ENCODE data around the gene L3MBTL4. TPM values are rescaled to one million over a fixed set of nuclear protein-coding genes. Genes with fewer than 3 reads are reported as not detected.
"Not testable (repeated sequence)": the region's sequence is repeated elsewhere in the genome, so short reads cannot be mapped to it uniquely, and the experiment has no call there.

The L3MBTL4 gene
- total RNA-seq, 2 experiments from 2014 or later, result 0.19 to 0.47 TPM

GRCh38 chr18:6145645-6146306 lies 268.9 kb downstream of the L3MBTL4 start:
- Histone ChIP-seq H3K27me3 (ENCODE audit: control insufficient read depth in 1 of 2, insufficient read depth in 2 of 2, low read length in 2 of 2) (no peaks in the 10 kb centered on the region), H3K27ac (ENCODE audit: low read depth in 1 of 2, low read length in 2 of 2) (no peak overlapping the region), H3K4me3 (ENCODE audit: low read length) (no peak overlapping the region), H3K36me3 (ENCODE audit: insufficient read depth, low read length) (no peaks in the 10 kb centered on the region), H3K9me3 (ENCODE audit: control insufficient read depth in 1 of 2, insufficient read depth in 1 of 2, low read length in 2 of 2) (peaks cover 0 to 9% of the 10 kb centered on the region in 2 experiments), H3K4me1 (ENCODE audit: insufficient read depth, low read length) (no peaks in the 10 kb centered on the region)
- intact Hi-C loops (cut with DNase I, micrococcal nuclease), result no loop called here
- no peak overlapping the region for H3K4me3 Mint-ChIP-seq
- DNase-seq, result no peak
- H3K27me3 Mint-ChIP-seq, result no peaks in the 10 kb centered on the region
- H3K27ac Mint-ChIP-seq, result no peak overlapping the region
- TF ChIP-seq CTCF (IDR thresholded peaks at IDR 0.05), result no peak
- no peaks in the 10 kb centered on the region for H3K9me3 Mint-ChIP-seq
- no peak for ATAC-seq (ENCODE audit: poor library complexity)
- no peaks in the 10 kb centered on the region for H3K36me3 Mint-ChIP-seq (ENCODE audit: low read depth)
- ChIA-PET CTCF (no interaction called here), POLR2A (no interaction called here)
- no peaks in the 10 kb centered on the region for H3K4me1 Mint-ChIP-seq (ENCODE audit: low read depth)

GRCh38 chr18:6139007-6139406 lies 275.7 kb downstream of the L3MBTL4 start:
- H3K4me3 ChIP-seq (ENCODE audit: low read length), result no peak overlapping the region
- Mint-ChIP-seq H3K36me3 (ENCODE audit: low read depth) (no peaks in the 10 kb centered on the region), H3K4me1 (ENCODE audit: low read depth) (no peaks in the 10 kb centered on the region), H3K9me3 (no peaks in the 10 kb centered on the region), H3K4me3 (no peak overlapping the region), H3K27me3 (no peaks in the 10 kb centered on the region), H3K27ac (no peak overlapping the region)
- no peaks in the 10 kb centered on the region for H3K36me3 ChIP-seq (ENCODE audit: insufficient read depth, low read length)
- intact Hi-C loops (cut with DNase I, micrococcal nuclease), result no loop called here
- no peaks in the 10 kb centered on the region for H3K27me3 ChIP-seq (ENCODE audit: control insufficient read depth in 1 of 2, insufficient read depth in 2 of 2, low read length in 2 of 2)
- no peak overlapping the region for H3K27ac ChIP-seq (ENCODE audit: low read depth in 1 of 2, low read length in 2 of 2)
- H3K4me1 ChIP-seq (ENCODE audit: insufficient read depth, low read length), result no peaks in the 10 kb centered on the region
- no peak for TF ChIP-seq CTCF (IDR thresholded peaks at IDR 0.05)
- H3K9me3 ChIP-seq (ENCODE audit: control insufficient read depth in 1 of 2, insufficient read depth in 1 of 2, low read length in 2 of 2), result peaks cover 0 to 12% of the 10 kb centered on the region in 2 experiments
- POLR2A ChIA-PET, result no interaction called here
- ATAC-seq (ENCODE audit: poor library complexity), result no peak
- CTCF ChIA-PET, result no interaction called here
- no peak for DNase-seq

- CTCF ChIA-PET; H3K4me3 ChIP-seq (ENCODE audit: low read length); POLR2A ChIA-PET; H3K36me3 Mint-ChIP-seq (ENCODE audit: low read depth); DNase-seq; ATAC-seq (ENCODE audit: poor library complexity); H3K4me1 ChIP-seq (ENCODE audit: insufficient read depth, low read length); H3K4me1 Mint-ChIP-seq (ENCODE audit: low read depth); H3K27me3 Mint-ChIP-seq; intact Hi-C loops (cut with DNase I, micrococcal nuclease); H3K36me3 ChIP-seq (ENCODE audit: insufficient read depth, low read length); H3K4me3 Mint-ChIP-seq; H3K27me3 ChIP-seq (ENCODE audit: control insufficient read depth in 1 of 2, insufficient read depth in 2 of 2, low read length in 2 of 2); H3K27ac Mint-ChIP-seq; H3K27ac ChIP-seq (ENCODE audit: low read depth in 1 of 2, low read length in 2 of 2); H3K9me3 Mint-ChIP-seq: not testable (repeated sequence)
- H3K9me3 ChIP-seq (ENCODE audit: control insufficient read depth in 1 of 2, insufficient read depth in 1 of 2, low read length in 2 of 2), result peaks cover 0 to 12% of the 10 kb centered on the region in 2 experiments
Observed at GRCh38 chr18:6135901-6136300, 278.8 kb downstream of the L3MBTL4 start.

GRCh38 chr18:6135029-6135428 lies 279.7 kb downstream of the L3MBTL4 start:
- H3K9me3 Mint-ChIP-seq; H3K27ac ChIP-seq (ENCODE audit: low read depth in 1 of 2, low read length in 2 of 2); H3K4me1 Mint-ChIP-seq (ENCODE audit: low read depth); H3K36me3 ChIP-seq (ENCODE audit: insufficient read depth, low read length); ATAC-seq (ENCODE audit: poor library complexity); H3K27me3 ChIP-seq (ENCODE audit: control insufficient read depth in 1 of 2, insufficient read depth in 2 of 2, low read length in 2 of 2); H3K4me3 Mint-ChIP-seq; H3K27me3 Mint-ChIP-seq; H3K4me3 ChIP-seq (ENCODE audit: low read length); intact Hi-C loops (cut with DNase I, micrococcal nuclease); DNase-seq; H3K36me3 Mint-ChIP-seq (ENCODE audit: low read depth); H3K4me1 ChIP-seq (ENCODE audit: insufficient read depth, low read length); POLR2A ChIA-PET; CTCF ChIA-PET; H3K27ac Mint-ChIP-seq: not testable (repeated sequence)
- H3K9me3 ChIP-seq (ENCODE audit: control insufficient read depth in 1 of 2, insufficient read depth in 1 of 2, low read length in 2 of 2), result peaks cover 0 to 12% of the 10 kb centered on the region in 2 experiments
